GM20431 (cell line): Measurements from ENCODE around the gene DLG1.

Source experiments
- in situ Hi-C: fragments of 300-500 bp; cut with MseI, MboI; formaldehyde crosslinking; loops from one replicate; pipeline ENCODE4 v1.15.0; 2020; ENCODE audit warnings: low sequenced_read_pairs; ENCODE audit not compliant: unreplicated experiment

Gene DLG1

DNA sequence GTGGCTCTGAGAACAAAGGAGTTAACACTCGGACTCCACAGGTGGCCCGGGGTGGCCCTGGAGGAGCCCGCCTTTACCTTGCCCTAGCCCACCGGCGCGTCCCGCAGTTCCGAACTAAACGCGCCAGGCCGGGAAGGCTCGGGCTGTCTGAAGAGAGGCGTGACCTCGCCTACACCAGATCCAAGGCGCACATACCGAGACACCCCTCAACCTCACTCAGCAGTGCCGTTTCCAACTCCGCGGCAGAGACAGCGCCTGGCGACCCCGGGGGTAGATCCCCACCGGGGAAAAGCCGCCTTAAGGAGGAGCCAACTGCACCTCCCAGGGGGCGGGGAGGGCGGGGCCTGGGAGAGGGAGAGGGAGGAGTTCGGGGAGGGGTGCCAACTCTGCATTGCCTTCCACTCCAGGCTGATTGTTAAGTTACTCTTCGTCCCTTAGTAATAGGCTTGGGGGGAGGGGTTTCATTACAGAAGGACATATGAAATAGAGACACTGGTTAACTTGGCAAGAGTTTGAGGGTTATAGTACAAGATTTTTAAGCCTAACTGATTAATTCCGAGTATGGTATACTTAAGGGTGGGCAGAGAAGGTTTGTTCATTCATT, at the start of gene DLG1:
DLG1 (minus strand) TSS at position 272 of the 604 bp plus-strand sequence. CDS start 1,408 bp downstream, outside the sequence.
- in situ Hi-C loops = no loop called here

DNA sequence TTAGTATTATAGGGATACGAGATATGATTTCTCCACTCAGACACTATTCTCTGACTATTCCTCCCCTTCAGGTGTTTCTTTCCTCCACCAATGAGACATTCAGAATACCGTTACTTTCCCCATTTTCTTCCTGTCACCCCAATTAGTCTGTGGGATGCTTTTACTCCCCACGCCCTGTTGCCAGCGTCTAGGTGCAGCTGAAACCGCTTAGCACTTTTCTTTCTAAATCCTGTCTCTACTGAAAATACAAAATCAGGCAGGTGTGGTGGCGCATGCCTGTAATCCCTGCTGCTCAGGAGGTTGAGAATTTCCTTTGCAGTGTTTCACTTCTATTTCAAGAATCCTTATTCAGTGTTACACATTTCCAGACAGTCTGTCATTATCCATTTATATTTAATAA, 49.6 kb upstream of the DLG1 start:
- in situ Hi-C loops = no loop called here

DNA sequence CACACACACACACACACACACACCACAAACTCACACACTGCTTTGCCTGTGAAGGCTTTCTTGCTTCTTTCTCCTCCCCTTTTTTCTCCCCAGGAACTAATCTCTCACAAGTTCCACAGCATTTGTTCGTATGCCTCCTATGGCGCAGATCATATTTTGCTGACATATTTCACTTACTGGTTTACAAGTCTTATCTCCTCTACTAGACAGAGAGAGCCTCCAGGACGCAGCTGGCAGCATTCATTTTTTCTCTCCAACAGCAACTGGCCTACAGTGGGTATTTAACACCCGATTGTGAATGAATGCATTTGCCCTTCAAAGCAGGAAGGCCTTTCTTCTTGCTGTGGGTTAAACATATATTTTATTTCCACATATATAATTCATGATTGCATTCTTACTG, 47.0 kb upstream of the DLG1 start:
- in situ Hi-C loops = no loop called here

DNA sequence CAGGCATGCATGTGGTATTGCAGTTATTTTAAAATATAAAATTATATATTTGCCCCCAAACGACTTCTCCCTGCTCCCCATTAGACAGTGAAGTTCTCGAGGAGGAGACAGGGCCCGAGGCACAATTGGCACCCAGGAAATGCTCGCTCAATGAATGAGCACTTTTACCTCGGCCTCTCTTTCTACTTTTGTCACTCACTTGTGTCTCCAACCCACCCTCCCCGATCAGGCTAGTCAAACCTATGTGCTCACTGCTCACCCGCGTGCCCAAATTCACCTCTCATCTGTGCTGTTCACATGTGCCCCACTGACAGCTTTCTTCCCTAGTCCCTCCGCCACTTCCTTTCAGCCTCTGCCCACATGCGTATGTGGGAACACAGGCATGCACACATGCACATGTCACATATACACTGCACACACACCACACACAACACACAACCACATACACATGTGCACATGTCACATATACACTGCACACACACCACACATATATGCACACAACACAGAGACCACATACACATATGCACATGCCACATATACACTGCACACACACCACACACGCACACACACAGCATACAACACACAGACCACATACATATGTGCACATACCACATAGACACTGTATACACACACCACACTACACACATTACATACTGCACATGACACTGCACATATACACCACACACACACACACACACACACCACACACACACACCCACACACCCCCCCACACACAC, 46.3 kb upstream of the DLG1 start:
- in situ Hi-C loops = no loop called here

DNA sequence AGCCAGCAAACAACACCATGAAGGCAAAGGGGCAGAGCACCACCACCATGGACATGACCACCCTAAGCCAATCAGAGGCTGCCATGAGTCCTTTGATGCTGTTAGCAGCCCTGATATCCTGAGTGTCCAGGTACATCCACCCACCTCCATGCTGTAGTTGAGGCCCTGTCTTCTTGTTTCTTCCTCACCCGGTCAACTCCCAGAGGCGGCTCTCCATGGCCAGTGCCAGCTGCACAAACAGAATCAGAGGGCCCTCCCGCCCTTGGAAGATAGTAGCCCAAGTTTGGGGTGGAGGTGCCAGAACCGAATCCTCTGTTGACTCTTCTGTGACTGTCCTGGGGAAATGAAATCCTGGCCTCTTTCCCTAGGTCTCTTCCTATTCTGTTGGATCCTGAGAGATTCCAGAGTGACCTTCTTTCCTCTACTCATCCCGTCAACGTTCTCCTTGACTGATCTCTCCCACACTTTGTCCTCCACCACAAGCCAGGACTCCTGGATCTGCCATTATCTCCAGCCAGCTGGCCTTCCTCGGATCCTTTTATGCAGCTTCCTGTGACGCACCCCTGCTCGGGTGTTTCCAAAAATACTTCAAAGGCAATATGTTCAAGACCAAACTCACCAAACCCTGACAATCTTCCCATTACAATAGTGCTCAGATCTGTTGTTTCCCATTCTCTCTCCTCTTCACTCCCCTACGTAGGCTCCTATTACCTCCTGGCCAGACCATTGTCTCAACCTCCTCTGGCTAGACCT, 45.4 kb upstream of the DLG1 start:
- in situ Hi-C loops = no loop called here

DNA sequence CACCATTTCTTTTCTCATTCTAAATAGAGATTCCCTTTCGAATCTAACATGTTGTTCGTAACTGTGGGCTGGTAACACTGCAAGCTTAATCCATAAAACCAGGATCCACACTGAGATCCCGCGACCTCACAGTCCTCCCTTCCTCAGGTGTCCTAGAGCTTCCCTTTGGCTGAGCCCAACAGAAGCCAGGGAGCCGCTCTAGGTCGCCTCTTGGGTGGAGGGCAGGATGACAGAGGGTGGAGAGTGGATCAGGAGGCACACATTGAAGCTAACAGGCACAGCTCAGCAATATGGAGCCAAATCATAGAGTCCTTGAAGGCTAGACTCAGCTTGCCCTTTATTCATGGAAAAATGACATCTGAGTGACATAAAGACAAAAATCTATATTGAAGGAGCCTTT, 44.7 kb upstream of the DLG1 start:
- in situ Hi-C loops = no loop called here

DNA sequence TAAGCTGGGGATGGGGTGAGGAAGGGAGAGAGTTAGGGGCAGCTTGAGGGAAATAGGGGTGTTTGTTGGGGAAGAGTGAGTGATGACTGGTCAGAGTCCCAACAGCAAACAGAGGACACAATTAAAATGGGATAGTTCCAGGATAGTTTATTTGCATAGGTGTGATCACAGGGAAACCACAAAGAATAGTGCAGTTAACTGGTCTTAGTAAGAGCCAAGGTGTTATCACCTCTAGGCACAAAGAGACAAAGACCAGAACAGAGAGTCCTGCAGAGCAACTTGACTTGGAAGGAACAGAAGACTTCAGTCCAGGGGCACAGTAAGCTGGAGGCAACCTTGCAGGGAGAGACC, 42.1 kb upstream of the DLG1 start:
- in situ Hi-C loops = no loop called here

DNA sequence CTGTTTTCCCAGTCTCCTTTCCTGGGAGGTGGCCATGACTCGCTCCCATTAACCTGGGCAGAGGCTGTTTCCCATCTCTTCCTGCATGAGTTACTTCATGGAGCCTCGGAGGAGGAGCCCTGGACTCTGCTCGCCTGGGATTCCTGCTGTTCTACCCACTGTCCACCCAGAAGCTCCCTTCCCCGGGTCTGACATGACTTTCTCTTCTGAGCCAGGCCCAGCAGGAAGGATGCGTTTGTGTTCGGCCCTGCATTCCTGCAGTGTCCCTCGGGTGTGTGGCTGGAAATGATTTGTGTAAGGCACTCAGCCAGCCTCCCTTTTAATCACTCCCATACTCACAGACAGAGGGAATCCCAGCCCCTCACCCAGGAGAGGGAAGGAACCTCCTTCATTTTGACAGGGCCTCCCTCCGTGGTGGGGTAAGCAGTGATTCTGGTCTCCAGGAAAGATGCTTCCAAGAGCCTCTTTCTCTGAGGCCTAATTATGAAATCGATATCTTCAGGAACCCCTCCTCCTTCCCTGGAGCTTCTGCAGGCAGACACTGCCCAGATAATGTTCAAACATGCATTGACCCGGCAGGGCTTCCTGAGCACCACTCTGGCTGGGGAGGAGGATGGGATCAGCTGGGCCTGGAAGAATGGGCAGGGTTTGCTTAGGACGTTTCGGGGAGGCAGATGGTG, 41.6 kb upstream of the DLG1 start:
- in situ Hi-C loops = no loop called here

DNA sequence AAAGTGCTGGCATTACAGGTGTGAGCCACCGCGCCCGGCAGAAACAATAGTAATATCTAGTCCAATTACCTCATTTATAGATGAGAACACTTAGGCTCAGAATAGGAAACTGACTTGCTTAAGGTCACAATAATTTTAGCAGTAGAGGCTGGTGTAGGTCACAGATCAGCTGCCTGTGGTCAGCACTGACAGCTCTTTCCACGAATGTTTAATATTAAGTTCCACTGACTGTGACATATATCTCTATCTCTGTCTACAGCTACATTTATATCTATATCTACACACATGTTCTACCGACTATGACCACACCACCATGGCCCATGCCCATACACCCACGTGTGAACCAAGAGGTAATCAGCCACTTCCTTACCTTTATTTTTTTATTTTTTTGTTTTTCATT, 40.2 kb upstream of the DLG1 start:
- in situ Hi-C loops = no loop called here

DNA sequence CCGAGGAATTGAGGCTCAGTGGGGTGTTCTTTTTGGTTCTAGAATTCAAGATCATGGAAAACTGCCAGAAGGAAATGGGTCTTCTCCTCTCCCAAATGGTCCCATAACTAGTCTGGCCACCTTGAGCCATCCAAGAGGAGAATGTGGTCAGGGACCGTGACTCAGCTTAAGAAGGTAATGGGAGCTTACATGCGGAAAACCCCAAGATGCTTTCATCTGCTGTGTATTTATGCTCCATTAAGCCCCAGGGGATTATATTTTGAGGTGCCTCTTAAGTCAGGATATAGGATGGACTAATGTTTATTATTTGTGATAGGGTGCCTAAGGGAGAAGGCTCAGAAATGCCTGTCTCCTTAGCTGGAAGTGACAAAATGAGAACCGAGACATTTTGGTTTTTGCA, 39.2 kb upstream of the DLG1 start:
- in situ Hi-C loops = no loop called here

DNA sequence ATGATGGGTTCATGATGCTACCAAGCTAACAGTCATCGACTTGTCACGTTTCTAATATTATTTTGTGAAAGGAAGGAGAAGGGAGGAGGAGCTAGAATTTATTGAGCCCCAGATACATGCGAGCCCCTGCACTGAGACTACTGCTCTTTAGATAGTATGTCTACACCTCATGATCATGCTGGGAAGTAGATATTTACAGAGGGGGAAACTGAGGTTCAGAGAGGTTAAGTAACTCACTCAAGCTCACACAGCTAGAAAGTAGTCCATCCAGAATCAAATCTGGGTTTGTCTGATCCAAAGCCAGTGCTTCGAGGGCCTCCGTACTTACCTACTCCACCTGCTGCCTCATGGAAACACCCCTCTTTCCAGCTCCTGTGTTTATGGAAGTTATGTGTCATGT, 38.8 kb upstream of the DLG1 start:
- in situ Hi-C loops = no loop called here

DNA sequence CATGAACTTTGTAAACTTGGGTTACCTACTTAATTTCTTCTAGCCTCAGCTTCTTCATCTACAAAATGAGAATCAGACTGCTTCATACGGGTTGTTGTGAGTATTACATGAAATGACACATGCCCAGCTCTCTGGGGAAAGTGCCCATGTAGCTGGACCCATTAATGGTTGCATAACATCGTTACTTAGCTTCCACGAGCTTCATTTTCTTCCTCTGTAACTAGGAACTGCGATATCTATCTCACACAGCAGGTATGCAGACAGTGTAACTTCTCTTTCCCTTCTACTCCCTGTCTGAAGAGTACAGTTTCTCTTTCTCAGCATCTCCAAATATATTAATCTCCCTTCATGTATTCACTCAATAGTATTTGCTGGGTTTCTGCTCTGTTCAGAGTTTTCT, 37.9 kb upstream of the DLG1 start:
- in situ Hi-C loops = no loop called here

DNA sequence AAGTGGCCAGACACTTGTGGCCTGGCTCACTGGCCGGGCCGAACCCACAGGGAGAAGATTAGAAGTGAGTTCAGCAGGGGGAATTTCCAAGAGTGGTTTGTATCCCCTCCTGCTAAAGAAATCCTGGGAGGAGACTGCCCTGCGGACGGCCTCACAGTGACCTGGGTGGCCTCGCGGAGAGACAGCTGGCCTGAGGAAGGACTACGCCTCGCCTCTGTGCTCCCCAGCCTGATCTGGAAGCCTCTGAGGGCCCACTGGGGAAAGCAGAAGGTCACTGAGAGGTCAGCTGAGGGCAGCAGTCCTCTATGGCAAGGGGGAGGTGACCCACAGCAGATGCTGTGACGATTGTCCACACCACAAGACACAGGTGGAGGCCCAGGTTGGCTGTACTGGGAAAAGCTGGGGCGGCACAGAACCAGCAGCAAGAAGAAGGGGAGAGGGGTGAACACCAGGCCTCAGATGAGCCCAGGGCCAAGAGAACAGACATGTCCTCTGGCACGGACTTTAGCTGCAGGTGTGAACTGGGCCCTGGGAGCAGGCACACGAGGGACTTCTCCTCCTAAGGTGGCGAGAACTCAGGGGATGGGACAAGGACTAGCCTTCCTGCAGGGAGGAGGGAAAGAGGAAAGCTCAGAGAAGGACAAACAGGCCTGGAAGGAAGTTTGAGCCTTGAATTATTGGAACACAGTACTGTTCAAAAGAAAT, 37.2 kb upstream of the DLG1 start:
- in situ Hi-C loops = no loop called here

DNA sequence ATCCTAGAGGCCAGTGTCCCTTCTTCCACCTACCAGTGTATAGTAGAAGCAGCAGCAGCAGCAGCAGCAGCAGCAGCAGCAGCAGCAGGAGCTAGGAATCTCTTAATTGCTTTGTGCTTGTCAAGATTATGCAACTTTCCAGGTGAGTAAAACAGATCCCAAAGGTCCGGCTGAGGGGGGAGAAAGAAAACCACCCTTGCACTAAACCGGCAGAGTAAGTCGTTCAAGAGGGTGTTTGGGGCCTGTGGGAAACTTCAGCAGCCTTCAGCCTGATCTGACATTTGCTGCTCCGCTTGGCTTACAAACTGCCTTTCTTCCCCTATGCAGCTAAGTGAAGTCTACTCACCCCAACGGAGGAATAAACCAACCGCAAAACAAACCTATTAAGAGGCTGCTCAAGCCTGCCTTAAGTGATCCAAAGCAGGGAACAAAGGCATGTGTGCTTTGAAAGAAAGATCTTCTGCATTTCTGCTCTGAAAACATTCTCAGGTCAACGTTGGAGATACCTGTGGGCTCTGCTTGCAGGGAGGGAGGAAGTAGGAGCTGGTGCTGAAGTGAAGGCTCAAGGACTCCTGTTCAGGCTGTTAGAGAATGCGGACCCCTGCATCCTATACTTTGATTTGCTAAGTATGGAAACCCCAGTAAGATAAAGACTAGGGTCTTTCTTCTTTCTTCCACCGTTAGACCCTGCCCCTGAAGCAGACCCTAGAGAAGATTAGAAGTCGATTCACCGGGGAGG, 35.7 kb upstream of the DLG1 start:
- in situ Hi-C loops = no loop called here

DNA sequence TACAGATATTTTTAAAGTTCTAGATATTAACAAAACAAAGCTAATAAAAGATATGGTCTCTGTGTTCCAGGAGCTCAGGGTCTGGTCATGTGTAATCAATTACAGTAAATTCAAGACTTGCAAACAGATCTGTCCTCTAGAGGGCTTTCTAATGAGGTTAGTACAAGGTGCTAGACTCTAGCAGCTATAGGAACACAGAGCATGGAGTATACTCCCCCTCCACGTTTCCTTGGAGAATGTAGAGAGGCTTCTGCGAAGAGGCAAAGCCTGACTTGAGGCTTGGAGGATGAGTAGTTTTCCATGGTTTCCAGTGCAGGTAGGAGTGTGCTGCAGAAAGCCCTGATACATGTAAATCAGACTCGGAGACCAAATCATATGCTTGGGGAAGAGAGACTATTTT, 32.7 kb upstream of the DLG1 start:
- in situ Hi-C loops = no loop called here

DNA sequence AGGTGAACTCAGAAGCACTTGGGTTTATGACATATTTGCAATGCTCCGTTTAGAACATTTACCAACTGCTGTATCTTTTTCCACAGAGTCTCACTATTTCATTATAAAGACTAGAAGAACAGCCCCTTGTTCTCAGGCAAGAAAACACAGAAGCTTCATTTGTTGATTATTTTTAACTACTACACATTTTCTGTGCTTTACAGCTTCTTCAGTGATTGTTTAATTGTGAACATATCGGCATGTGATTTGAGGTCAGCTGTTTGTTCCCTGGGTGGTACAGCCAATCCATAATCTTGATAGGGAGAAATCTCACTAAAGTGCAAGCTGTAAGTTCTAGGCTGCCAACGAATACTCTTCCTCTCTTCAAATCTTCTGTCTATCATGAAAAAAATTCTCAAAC, 31.0 kb upstream of the DLG1 start:
- in situ Hi-C loops = no loop called here

DNA sequence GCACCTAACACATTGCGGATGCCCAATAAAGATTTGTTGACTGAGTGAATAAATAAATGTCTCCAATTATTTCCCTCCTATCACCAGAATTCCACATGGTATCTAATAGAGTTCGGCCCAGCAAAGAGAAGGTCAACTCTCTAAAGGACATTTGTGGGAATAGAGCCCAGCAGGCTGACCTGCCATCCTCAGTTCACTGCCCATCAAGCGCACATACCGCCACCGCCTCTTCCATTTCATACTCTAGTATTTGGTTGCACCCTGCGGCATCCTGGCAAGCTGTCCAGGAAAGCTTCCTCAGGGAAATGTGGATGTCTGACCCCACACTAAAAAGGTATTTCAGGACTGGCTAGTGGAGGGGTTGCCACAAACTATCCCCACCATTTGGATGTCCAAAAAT, 29.8 kb upstream of the DLG1 start:
- in situ Hi-C loops = no loop called here

DNA sequence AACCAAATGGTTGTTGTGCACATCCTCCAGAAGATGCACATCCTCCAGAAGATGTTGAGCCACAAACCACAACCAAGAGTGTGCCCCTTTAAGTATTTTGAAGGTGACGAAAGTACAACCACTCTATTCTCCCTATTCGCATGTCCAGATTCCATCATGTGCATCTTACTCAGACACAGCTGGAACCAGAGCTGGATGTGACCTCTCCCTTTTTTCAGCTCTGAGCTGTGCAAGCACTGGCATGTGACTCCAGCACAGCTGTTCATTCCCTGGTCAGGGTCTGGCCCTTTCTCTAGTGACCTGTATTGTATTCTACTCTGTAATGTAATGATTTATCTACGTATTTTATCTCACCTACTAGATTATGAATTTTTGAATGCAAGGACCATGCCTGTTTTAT, 29.3 kb upstream of the DLG1 start:
- in situ Hi-C loops = no loop called here

DNA sequence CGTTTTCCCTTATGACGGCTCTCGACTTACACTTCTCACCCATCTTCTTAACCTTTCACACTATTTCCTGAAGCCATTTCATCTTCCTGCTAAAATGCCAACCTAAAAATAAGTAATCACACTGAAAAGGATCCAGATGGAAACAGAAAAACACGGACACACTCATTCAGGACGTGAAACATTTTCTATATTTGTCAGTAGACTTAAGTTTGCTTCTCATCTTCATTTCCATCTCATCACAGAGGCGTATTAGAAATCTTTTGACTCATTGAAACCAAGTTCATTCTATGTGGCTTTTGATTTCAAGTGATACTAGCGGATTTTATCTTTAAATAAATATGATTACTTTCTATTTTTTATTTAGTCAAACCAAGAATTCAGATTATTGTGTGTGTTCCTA, 27.4 kb upstream of the DLG1 start:
- in situ Hi-C loops = no loop called here

DNA sequence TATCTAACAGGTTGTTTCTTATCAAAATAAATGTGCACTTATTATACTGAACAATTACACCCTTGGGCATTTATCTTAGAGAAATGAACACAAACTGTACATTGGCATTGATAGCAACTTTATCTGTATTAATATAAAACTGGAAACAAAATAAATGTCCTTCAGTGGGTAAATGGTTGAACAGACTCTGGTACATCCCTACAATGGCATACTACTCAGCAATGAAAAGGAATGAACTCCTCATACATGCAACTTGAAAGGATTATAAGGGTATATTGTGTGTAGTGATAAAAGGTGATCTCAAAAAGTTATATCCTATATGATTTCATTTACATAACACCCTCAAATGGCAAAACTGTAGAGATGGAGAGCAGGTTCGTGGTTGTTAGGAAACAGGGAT, 23.7 kb upstream of the DLG1 start:
- in situ Hi-C loops = no loop called here
